ENCODE results near the gene DCLK1.

DNA sequence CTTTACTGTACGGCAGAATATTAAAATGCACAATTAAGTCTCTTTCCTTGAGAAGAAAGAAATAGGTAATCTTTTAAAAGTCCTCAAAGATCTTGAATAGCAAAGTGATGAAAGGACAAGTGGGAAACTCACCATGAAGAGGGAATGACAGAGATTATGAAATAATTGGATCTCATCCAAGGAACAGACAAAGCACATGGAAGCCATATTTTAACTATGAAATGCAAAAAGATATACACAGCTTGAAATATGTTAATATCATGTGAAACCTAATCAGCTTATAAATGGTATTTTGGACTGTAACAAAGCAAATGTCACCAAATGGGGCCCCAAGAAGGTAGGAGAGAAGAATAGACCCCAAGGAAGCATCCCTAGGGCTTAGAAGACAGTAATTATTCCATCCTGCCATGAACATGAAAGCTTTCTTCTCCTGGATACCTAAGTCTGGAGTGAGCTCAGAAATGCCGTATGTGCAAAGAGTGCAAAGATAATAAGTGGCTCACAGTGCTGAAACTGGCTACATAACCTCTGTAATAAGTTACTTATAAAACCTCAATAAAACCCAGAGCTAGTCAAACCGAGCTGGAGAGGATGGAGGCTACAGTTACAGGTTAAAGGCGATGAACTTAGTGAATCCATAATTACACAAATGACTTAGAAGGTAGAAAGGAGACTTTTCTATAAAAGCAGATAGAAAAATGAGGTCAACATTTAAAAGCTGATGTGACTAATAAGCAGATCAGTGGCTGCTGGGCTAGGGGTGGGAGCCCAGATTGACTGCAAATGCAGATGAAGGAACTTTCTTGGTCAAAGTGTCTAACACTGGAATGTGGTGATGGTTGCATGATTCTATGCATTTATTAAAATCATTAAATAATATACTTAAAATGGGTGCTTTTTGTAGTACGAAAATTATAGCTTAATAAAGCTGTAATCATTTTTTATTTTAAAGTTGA, 34.4 kb downstream of the DCLK1 start:
- TF ChIP-seq, protein P1, sequence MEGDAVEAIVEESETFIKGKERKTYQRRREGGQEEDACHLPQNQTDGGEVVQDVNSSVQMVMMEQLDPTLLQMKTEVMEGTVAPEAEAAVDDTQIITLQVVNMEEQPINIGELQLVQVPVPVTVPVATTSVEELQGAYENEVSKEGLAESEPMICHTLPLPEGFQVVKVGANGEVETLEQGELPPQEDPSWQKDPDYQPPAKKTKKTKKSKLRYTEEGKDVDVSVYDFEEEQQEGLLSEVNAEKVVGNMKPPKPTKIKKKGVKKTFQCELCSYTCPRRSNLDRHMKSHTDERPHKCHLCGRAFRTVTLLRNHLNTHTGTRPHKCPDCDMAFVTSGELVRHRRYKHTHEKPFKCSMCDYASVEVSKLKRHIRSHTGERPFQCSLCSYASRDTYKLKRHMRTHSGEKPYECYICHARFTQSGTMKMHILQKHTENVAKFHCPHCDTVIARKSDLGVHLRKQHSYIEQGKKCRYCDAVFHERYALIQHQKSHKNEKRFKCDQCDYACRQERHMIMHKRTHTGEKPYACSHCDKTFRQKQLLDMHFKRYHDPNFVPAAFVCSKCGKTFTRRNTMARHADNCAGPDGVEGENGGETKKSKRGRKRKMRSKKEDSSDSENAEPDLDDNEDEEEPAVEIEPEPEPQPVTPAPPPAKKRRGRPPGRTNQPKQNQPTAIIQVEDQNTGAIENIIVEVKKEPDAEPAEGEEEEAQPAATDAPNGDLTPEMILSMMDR (IDR thresholded peaks at IDR 0.05) = no peak
- TF ChIP-seq POLR2A (IDR thresholded peaks at IDR 0.05) = no peak

Data from right lobe of liver (tissue), 4 donors.